Measurements from ENCODE around the gene EXOC3L4.
A peak's percentile ranks its signal among the peaks of the same experiment; 100 is the strongest.

EXOC3L4 gene

GRCh38 chr14:103134405-103134804 lies 39.9 kb downstream of the EXOC3L4 start:
- Mint-ChIP-seq H3K27me3 (no peaks in the 10 kb centered on the region), H3K27ac (no peak overlapping the region), H3K9me3 (no peaks in the 10 kb centered on the region), H3K36me3 (ENCODE audit: low read depth) (no peaks in the 10 kb centered on the region), H3K4me3 (no peak overlapping the region), H3K4me1 (ENCODE audit: low read depth) (no peaks in the 10 kb centered on the region)

- no peak overlapping the region for H3K27ac Mint-ChIP-seq
- H3K27me3 Mint-ChIP-seq: peaks cover 3% of the 10 kb centered on the region
- H3K9me3 Mint-ChIP-seq: no peaks in the 10 kb centered on the region
- H3K36me3 Mint-ChIP-seq (ENCODE audit: low read depth): no peaks in the 10 kb centered on the region
- no peaks in the 10 kb centered on the region for H3K4me1 Mint-ChIP-seq (ENCODE audit: low read depth)
- H3K4me3 Mint-ChIP-seq: no peak overlapping the region
These were observed 40.4 kb downstream of the EXOC3L4 start for GRCh38 chr14:103134919-103135318.

GRCh38 chr14:103135333-103136260 lies 41.1 kb downstream of the EXOC3L4 start:
- no peaks in the 10 kb centered on the region for H3K36me3 Mint-ChIP-seq (ENCODE audit: low read depth)
- no peaks in the 10 kb centered on the region for H3K4me1 Mint-ChIP-seq (ENCODE audit: low read depth)
- H3K27me3 Mint-ChIP-seq: peaks cover 7% of the 10 kb centered on the region
- no peak overlapping the region for H3K4me3 Mint-ChIP-seq
- no peak overlapping the region for H3K27ac Mint-ChIP-seq
- no peaks in the 10 kb centered on the region for H3K9me3 Mint-ChIP-seq

- Mint-ChIP-seq H3K4me1 (ENCODE audit: low read depth) (no peaks in the 10 kb centered on the region), H3K27ac (no peak overlapping the region), H3K4me3 (no peak overlapping the region), H3K36me3 (ENCODE audit: low read depth) (no peaks in the 10 kb centered on the region), H3K27me3 (peaks cover 12% of the 10 kb centered on the region), H3K9me3 (no peaks in the 10 kb centered on the region)
These were observed 42.1 kb downstream of the EXOC3L4 start for GRCh38 chr14:103136388-103137271.

GRCh38 chr14:103137689-103138300 lies 43.3 kb downstream of the EXOC3L4 start:
- no peaks in the 10 kb centered on the region for H3K36me3 Mint-ChIP-seq (ENCODE audit: low read depth)
- no peaks in the 10 kb centered on the region for H3K4me1 Mint-ChIP-seq (ENCODE audit: low read depth)
- peaks cover 22% of the 10 kb centered on the region for H3K27me3 Mint-ChIP-seq
- H3K4me3 Mint-ChIP-seq: no peak overlapping the region
- H3K9me3 Mint-ChIP-seq: no peaks in the 10 kb centered on the region
- H3K27ac Mint-ChIP-seq: no peak overlapping the region

- Mint-ChIP-seq H3K27ac (no peak overlapping the region), H3K9me3 (no peaks in the 10 kb centered on the region)
These were observed 44.0 kb downstream of the EXOC3L4 start for GRCh38 chr14:103138301-103139131.

GRCh38 chr14:103139132-103140025 lies 44.9 kb downstream of the EXOC3L4 start:
- no peaks in the 10 kb centered on the region for H3K4me1 Mint-ChIP-seq (ENCODE audit: low read depth)
- peaks cover 33% of the 10 kb centered on the region for H3K27me3 Mint-ChIP-seq
- no peak overlapping the region for H3K27ac Mint-ChIP-seq
- no peaks in the 10 kb centered on the region for H3K9me3 Mint-ChIP-seq
- no peak overlapping the region for H3K4me3 Mint-ChIP-seq
- H3K36me3 Mint-ChIP-seq (ENCODE audit: low read depth): no peaks in the 10 kb centered on the region

More at GRCh38 chr14:103138301-103139131, 44.0 kb downstream of the EXOC3L4 start:
- Mint-ChIP-seq H3K4me1 (ENCODE audit: low read depth) (no peaks in the 10 kb centered on the region), H3K4me3 (no peak overlapping the region), H3K27me3 (peaks cover 29% of the 10 kb centered on the region), H3K36me3 (ENCODE audit: low read depth) (no peaks in the 10 kb centered on the region)

GRCh38 chr14:103140316-103141109 lies 46.0 kb downstream of the EXOC3L4 start:
- H3K9me3 Mint-ChIP-seq: no peaks in the 10 kb centered on the region
- no peaks in the 10 kb centered on the region for H3K36me3 Mint-ChIP-seq (ENCODE audit: low read depth)
- no peaks in the 10 kb centered on the region for H3K4me1 Mint-ChIP-seq (ENCODE audit: low read depth)
- no peak overlapping the region for H3K4me3 Mint-ChIP-seq
- peaks cover 34% of the 10 kb centered on the region for H3K27me3 Mint-ChIP-seq
- H3K27ac Mint-ChIP-seq: peak overlapping the region; percentile 64

- Mint-ChIP-seq H3K4me1 (ENCODE audit: low read depth) (no peaks in the 10 kb centered on the region), H3K27ac (no peak overlapping the region), H3K4me3 (no peak overlapping the region), H3K9me3 (no peaks in the 10 kb centered on the region), H3K27me3 (peaks cover 38% of the 10 kb centered on the region), H3K36me3 (ENCODE audit: low read depth) (no peaks in the 10 kb centered on the region)
These were observed 46.7 kb downstream of the EXOC3L4 start for GRCh38 chr14:103141117-103141796.

- Mint-ChIP-seq H3K4me1 (ENCODE audit: low read depth) (no peaks in the 10 kb centered on the region), H3K27me3 (peaks cover 38% of the 10 kb centered on the region), H3K4me3 (no peak overlapping the region), H3K9me3 (no peaks in the 10 kb centered on the region), H3K36me3 (ENCODE audit: low read depth) (no peaks in the 10 kb centered on the region), H3K27ac (no peak overlapping the region)
These were observed 47.5 kb downstream of the EXOC3L4 start for GRCh38 chr14:103142026-103142425.

- H3K36me3 Mint-ChIP-seq (ENCODE audit: low read depth): no peaks in the 10 kb centered on the region
- no peak overlapping the region for H3K4me3 Mint-ChIP-seq
- no peak overlapping the region for H3K27ac Mint-ChIP-seq
- H3K9me3 Mint-ChIP-seq: no peaks in the 10 kb centered on the region
- peaks cover 38% of the 10 kb centered on the region for H3K27me3 Mint-ChIP-seq
- no peaks in the 10 kb centered on the region for H3K4me1 Mint-ChIP-seq (ENCODE audit: low read depth)
These were observed 48.3 kb downstream of the EXOC3L4 start for GRCh38 chr14:103142721-103143302.

- no peak overlapping the region for H3K27ac Mint-ChIP-seq
- no peak overlapping the region for H3K4me3 Mint-ChIP-seq
- no peaks in the 10 kb centered on the region for H3K9me3 Mint-ChIP-seq
- no peaks in the 10 kb centered on the region for H3K4me1 Mint-ChIP-seq (ENCODE audit: low read depth)
- H3K27me3 Mint-ChIP-seq: peaks cover 40% of the 10 kb centered on the region
- no peaks in the 10 kb centered on the region for H3K36me3 Mint-ChIP-seq (ENCODE audit: low read depth)
These were observed 49.0 kb downstream of the EXOC3L4 start for GRCh38 chr14:103143506-103143905.
